NCI-H69 (cell line): ENCODE measurements around the gene EIF5A2.
A peak's percentile ranks its signal among the peaks of the same experiment; 100 is the strongest.
"Not testable (repeated sequence)": the region's sequence is repeated elsewhere in the genome, so short reads cannot be mapped to it uniquely, and the experiment has no call there.

Experiments used
- DNase-seq: peaks from one replicate; lab custom pipeline; 2025; lab: John Stamatoyannopoulos, UW

The EIF5A2 gene

GRCh38 chr3:170908235-170909116, at the start of gene EIF5A2:
Gene EIF5A2 (minus strand): TSS chr3:170908637. CDS start chr3:170907806, 831 bp downstream.
- DNase-seq, result peak; percentile 98

GRCh38 chr3:170956647-170957046, 48.2 kb upstream of the EIF5A2 start:
- DNase-seq, result no peak

DNA sequence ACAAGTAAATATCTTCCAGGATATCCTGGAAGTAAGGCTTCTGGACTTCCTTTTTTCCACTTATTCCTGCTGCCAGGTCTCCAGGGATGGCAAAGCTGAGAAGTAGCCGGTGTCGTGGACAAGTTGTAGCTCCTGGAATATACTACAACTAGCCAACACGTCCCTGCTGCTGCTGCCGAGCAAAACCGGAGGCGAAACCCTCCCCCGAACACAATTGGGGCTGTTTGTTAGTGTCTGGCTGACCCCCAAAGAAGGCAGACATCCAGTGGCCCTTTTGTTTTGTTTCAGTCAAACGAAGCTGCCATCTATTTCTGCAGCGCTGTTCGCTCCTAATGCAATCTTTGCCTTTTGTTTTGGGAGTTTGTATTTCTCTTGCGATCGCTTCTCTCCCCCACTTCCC, 45.3 kb upstream of the EIF5A2 start:
- peak; percentile 19 for DNase-seq

DNA sequence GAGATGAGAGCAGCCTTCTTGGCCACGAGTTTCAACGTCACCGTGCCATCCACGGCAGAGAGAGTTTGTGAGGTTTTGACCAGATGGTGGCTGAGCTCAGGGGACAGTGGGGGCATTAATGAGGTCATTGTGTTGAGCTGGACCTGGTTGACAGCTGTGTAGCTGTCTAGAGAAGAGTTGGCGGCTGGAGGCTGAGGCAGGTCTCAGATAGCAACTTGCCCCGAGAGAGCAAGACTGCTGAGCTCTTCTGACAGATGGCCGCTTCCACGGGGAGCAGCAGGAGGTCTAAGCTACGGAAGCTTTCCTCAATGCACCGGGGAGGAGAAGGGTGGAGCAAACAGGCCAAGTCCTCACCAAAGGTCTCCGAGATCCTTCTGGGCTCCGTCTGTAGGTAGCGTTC, 44.8 kb upstream of the EIF5A2 start:
- peak; percentile 75 for DNase-seq

DNA sequence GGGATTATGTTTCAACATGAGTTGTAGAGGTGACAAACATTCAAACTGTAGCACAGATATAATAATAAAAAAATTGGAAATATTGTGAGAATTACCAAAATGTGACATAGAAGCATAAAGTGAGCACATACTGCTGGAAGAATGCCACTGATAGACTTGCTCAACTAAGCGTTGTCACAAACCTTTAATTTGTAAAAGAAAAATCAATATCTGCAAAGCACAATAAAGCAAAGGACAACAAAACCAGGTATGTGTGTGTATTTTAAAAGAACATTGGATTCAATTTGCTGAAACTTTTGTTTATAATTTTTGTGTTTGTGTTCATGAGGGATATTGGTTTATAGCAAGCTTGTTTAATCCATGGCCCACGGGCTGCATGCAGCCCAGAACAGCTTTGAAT, 40.8 kb upstream of the EIF5A2 start:
- no peak for DNase-seq

DNA sequence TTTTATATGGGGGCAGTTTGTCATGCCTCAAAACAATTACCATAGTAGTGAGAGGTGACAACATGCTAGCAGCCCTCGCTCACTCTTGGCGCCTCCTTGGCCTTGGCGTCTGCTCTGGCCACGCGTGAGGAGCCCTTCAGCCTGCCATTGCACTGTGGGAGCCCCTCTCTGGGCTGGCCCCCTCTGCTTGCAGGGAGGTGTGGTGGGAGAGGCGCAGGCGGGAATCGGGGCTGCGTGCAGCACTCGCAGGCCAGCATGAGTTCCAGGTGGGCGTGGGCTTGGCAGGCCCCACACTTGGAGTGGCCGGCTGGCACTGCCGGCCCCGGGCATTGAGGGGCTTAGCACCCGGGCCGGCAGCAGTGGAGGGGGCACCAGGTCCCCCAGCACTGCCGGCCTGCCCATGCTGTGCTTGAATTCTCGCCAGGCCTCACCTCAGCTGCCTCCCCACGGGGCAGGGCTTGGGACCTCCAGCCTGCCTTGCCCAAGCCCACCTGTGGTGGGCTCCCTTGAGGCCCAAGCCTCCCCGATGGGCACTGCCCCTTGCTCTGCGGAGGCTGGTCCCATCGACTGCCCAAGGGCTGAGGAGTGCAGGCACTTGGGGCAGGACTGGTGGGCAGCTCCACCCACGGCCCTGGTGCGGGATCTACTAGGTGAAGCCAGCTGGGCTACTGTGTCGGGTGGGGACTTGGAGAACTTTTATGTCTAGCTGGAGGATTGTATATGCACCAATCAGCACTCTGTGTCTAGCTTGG, 38.8 kb upstream of the EIF5A2 start:
- DNase-seq, result no peak

- no peak for DNase-seq
These were observed 33.6 kb upstream of the EIF5A2 start for GRCh38 chr3:170942011-170942410.

- no peak for DNase-seq
These were observed 33.1 kb upstream of the EIF5A2 start for GRCh38 chr3:170941551-170941950.

DNA sequence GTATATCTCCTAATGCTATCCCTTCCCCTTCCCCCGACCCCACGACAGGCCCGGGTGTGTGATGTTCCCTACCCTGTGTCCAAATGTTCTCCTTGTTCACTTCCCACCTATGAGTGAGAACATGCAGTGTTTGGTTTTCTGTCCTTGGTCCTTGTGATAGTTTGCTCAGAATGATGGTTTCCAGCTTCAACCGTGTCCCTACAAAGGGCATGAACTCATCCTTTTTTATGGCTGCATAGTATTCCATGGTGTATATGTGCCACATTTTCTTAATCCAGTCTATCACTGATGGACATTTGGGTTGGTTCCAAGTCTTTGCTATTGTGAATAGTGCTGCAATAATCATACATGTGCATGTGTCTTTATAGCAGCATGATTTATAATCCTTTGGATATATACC, 24.6 kb upstream of the EIF5A2 start:
- not testable (repeated sequence) for DNase-seq

GRCh38 chr3:170923553-170923952, 15.1 kb upstream of the EIF5A2 start:
- not testable (repeated sequence) for DNase-seq

DNA sequence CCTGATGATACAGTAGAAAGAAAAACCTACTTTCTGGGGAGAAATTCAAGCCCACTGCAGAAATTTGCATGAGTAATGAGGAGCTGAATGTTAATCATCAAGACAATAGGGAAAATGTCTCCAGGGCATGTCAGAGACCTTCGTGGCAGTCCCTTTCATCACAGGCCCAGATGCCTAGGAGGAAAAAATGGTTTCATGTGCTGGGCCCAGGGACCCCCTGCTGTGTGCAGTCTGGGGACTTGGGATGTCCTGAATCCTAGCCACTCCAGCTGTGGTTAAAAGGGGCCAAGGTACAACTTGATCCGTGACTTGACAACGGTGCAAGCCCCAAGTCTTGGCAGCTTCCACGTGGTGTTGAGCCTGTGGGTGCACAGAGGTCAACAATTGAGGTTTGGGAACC, 10.3 kb upstream of the EIF5A2 start:
- no peak for DNase-seq

GRCh38 chr3:170914690-170915089, 6.3 kb upstream of the EIF5A2 start:
- DNase-seq, result no peak

DNA sequence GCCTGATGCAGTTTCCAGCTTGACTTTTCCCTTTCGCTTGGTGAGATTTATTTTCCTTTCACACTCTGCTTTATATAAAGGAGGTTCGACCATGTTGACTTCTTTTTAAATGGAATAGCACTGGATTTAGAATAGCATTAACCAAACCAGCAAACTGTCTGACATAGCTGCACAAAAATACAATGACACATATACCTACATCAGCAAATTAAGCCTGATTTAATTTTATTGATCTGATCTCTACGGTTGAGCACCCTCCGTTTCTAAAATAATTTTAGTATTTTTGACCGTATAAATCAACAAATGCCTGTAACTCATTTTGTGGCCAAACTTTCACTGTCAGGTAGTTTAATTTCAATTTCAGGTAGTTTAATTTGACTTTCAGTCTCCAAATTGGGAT, 5.8 kb upstream of the EIF5A2 start:
- no peak for DNase-seq

GRCh38 chr3:170911051-170911450, 2.6 kb upstream of the EIF5A2 start:
- DNase-seq, result no peak

GRCh38 chr3:170910542-170910941, 2.1 kb upstream of the EIF5A2 start:
- DNase-seq, result no peak

DNA sequence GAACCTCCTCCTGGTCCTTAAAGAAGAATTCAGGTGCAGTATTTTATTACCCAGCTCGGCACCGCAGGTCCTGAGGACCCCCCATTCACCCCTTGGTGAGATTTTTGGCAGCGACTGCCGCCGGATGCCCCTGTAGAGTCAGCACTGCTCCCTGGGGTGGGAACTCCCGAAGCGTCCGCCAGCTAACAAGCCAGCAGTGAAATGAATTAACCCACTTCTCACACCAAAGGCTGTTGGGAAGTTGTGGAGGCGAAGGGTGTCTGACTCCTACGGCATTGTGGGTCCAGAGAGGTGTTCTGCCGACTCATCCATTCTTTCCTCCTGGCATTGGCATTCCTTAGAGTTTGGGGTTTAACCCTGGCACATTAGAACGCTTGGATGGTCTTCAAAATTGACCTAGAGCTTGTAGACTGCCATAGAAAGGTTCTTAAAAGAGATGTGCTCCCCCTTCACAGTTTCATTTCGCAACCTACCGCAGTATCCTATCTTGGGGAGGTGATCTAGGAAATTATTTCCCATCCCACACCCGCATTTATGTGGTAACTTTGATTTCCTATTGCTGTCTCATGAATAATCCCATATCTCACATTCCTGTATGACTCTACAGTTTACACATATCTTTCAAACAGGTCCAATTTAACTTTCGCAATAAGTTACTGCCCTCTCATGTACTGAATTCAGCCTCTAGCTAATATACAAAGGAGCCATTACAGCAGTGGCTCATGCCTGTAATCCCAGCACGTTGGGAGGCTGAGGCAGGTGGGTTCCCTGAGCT, 879 bp upstream of the EIF5A2 start:
- DNase-seq, result peak; percentile 28

- peak; percentile 37 for DNase-seq
These were observed 701 bp downstream of the EIF5A2 start for GRCh38 chr3:170907637-170908234.

- no peak for DNase-seq
These were observed 2.6 kb downstream of the EIF5A2 start for GRCh38 chr3:170905862-170906261.

GRCh38 chr3:170903123-170903522, 5.3 kb downstream of the EIF5A2 start:
- DNase-seq, result no peak

DNA sequence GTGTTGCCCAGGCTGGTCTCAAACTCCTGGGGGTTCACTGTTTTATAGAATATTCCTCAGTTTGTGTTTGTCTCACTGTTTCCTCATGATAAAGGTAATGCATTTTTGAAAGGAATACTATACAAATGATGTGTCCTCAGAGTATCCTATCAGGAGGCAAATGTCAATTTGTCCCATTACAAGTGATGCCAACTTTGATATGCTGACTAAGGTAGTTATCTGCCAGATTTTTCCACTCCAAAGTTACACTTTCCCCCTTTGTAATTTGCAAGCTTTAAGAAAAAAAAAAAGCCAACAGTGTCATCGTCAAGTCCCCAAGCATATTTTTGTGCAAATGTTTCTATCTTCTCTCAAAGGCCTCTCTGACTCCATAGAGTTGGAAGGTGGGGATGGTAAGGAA, 9.0 kb downstream of the EIF5A2 start:
- DNase-seq, result no peak

DNA sequence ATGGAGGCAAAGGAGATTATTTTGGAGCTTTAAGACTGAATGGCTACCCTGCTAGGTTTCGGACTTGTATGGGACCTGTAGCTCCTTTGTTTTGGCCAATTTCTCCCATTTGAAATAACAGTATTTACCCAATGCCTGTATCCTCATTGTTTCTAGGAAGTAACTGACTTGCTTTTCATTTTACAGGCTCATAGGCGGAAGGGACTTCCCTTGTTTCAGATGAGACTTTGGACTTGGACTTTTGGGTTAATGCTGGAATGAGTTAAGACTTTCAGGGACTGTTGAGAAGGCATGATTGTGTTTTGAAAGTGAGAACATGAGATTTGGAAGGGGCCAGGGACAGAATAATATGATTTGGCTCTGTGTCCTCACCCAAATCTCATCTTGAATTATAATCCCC, 10.5 kb downstream of the EIF5A2 start:
- DNase-seq, result no peak

DNA sequence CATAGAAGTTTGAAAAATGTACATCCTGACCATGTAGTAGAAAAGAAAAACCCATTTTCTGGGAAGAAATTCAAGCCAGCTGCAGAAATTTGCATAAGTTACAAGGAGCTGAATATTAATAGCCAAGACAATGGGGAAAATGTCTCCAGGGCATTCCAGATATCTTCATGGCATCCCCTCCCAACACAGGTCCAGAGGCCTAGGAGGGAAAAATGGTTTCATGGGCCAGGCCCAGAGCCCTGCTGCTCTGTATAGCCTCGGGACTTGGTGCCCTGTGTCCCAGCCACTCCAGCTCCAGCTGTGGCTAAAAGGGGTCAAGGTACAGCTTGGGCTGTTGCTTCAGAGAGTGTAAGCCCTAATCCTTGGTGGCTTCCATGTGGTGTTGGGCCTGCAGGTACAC, 11.2 kb downstream of the EIF5A2 start:
- not testable (repeated sequence) for DNase-seq
